ENCODE results near the gene ME3. TPM values are rescaled to one million over a fixed set of nuclear protein-coding genes. Genes with fewer than 3 reads are reported as not detected.

The ME3 gene
- 1.8 TPM for total RNA-seq

DNA sequence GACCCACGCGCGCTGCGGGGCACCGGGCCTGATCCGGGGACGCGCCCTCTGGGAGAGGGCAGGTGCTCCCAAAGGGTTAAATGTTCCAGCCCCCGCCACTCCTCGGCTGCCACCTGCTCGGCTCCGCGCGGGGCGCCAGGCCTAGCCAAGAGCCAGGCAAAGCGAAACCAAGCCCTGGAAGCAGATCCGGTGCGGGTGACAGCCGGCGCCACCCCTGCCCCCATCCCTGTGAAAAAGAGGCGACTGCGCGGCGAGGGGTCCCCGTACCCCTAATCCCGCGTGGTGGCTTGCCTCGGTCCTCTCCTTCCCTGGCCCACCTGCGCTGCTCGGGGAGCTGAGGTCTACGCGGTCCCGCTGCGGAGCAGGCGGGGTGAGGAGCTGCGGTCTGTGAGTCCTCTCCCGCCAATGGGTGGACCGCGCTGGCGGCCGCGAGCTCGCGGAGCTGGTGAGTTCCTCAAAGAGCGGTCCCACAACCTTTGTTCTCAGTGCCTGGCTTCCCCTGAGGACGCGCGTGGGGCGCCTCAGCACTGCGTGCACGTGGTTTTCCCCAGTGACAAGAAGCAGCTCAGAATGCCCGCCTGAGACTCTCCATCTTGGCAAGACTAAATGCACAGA lies at the start of gene ME3:
ME3 (minus strand) TSS at position 610 of the 615 bp plus-strand sequence.
- ATAC-seq, result peak; percentile 70

DNA sequence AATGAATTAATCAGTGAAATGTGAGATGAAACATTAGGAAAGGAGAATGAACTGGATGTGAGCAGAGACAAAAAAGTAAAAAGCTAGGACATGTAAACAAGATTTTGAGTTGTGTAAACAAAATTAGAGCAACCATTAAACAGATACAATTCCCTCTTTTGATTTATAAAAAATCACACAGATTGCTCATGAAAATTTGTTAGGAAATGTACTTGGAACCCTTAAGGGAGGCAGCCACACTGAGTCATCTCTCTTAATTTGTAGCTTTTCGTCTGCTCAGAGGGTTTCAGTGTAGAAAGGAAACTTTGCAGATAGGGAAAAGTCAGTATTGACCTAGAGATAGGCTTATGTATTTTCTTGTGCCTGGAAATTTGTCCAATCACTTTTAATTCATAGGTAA lies 49.6 kb upstream of the ME3 start:
- no peak for ATAC-seq

- no peak for ATAC-seq
These were observed 48.1 kb upstream of the ME3 start for GRCh38 chr11:86720546-86720945.

DNA sequence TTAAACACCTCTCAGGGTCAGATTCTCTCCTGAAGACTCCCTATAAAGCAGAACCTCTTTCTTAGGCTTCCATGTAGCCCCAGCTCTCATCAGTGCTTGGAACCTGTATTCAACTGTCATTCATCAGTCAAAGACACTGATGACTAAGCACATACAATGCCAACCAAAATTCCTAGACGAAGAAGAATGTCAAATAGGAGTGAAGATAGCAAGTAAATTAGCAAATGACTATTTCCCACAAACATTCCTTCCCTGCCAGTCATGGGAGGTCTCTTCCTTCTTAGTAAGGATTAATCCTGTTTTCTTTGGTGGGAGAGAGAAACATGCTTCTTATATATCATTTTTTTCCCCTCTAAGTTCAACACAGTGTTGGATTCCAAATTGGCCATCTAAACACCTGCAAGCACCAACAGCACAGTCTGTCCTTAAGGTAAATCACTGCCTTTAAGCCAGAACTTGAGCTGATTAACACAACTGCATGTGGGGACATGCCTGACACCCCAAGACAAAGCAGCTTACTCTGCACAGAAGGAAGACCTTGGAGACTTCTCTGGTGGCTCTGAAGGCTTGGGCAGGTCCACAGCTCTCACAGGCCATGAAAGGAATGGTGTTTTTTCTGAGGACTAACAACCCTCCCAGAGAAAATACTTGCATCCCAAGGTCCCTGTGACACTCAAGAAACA lies 47.5 kb upstream of the ME3 start:
- ATAC-seq, result peak; percentile 90

GRCh38 chr11:86718999-86719398 lies 46.6 kb upstream of the ME3 start:
- no peak for ATAC-seq

- ATAC-seq, result peak; percentile 66
These were observed 46.1 kb upstream of the ME3 start for GRCh38 chr11:86718521-86718920.

GRCh38 chr11:86717817-86718501 lies 45.5 kb upstream of the ME3 start:
- ATAC-seq, result no peak

DNA sequence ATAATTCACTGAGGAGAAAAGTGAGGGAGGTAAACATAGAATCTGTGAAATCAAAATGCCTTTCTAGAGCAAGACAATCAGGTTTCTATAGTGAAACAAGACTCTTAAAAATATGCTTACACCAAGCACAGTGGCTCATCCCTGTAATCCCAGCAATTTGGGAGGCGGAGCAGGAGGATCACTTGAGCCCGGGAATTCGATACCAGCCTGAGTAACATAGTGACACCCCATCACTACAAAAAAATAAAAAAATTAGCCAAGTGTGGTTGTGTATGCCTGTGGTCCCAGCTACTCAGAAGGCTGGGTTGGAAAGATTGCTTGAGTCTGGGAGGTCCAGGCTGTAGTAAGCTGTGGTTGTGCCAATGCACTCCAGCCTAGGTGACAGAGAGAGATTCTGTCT lies 43.2 kb upstream of the ME3 start:
- no peak for ATAC-seq

DNA sequence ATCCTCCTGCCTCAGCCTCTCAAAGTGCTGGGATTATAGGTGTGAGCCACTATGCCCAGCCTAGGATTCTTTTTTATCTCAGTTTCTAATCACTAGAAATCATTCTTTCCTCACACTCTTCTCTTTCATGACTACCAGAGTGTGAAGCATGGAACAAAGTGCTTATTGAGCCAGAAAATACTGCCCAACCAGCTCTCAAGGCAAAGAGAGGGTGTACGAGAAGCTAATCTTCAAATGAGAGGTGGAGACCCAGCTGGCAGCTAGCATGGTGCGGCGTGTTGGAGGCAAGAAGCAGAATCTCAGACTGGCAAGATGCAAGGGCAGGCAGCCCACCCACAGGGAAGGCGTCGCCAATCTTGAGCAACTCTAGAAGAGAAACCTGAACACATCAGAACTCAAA lies 41.1 kb upstream of the ME3 start:
- ATAC-seq, result no peak

DNA sequence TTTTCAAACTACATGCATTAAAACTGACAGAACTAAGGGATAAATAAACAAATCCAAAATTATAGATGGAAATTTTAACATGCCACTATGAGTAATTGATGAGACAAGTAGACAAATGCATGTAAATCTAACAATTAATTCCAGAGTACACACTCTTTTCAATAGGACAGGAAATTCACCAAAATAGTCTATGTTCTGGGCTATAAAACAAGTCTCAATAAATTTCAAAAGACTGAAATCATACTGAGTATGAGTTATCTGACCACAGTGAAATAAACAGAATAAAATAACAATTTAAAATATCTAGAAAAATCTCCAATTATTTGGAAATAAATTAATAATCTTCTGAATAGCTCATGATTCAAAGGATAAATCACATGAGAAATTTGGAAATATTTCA lies 38.5 kb upstream of the ME3 start:
- ATAC-seq, result no peak

GRCh38 chr11:86708669-86709068 lies 36.3 kb upstream of the ME3 start:
- ATAC-seq, result no peak

DNA sequence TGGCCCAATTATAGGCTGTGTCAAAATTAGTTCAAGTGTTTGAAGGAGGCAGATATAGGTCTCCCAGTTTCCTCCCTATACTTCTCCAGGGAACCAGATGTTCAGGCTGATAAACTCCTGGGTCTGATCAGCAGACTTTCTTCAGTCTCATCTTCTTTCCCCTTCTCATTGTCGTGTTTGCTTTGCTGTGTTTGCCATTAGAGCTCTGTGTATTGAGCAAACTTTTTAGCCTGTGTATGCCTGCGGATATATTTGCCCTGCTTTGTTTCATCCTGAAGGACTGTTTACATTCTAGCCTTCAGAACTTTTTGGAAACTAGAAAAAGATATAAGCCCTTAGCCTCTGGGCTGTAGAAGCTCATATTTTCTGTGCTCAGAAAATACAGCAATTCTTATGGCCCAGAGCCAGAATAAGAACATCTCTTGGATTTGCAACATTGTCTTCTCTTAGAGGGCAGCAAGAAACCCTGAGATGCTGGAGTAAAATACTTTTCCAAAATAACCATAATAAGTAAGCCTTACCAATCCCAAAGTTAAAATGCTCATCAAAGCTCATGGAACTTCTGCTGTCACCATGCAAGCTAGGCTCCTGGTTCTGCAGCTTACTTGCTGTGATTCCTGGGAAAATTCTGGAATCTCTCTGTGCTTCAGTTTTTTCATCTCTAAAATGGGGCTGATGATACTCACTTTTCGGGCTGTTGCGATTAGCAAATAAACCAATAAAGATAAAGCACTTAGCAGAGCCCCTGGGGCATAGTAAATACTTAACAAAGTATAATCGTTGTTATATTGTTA lies 34.1 kb upstream of the ME3 start:
- ATAC-seq, result no peak

DNA sequence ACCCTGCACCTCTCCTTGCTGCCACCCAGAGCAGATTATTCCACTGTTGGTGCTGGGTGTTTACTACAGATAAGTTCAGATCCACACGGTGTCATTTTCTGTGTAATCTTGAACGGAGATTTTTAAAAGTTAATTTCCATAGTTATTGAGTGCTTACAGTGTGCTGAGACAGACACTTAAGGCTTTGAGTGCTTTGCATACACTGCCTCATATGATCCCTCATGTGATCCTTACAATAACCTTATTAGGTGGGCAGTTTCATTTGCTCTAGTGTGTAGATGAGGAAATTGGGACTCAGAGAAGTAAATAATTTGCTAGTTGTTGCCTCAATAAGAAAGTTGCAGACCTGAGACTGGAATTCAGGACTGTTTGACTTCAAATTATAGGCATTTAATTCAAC lies 32.3 kb upstream of the ME3 start:
- no peak for ATAC-seq

GRCh38 chr11:86703987-86704386 lies 31.6 kb upstream of the ME3 start:
- ATAC-seq, result no peak

GRCh38 chr11:86702220-86702983 lies 30.0 kb upstream of the ME3 start:
- ATAC-seq, result no peak

DNA sequence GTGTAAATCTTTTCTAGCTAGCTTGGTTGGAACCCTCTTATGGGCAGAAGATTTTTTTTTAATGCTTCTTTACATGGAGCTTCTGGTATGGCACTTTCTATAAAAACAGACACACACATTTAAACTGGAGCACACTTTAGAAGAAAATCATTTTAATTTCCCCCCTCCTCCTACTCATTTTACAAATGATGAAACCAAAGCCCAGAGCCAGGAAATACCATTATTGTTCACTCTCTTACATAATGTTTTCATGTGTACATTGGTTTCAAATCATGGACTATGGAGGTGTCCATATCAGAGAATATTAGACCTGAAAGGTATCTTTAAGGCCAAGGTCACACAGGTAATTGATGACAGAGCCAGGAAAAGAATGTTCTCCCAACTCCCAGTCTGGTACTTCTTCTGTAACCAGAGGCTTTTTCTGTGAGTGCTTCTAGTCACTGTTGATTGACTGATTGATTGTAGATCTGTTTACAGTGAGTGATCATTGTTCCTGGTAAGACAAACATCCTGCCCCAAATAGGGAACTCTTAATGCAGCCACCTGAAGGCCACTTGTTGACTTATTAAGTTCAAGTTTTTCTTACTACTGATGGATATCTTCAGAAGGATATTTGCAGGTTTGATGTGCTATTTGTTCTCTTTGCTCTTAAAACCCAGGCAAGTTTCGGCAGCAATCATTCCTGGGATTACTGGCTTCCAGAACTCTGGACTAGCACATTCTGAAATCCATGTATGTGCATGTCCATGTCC lies 26.8 kb upstream of the ME3 start:
- ATAC-seq, result no peak

- no peak for ATAC-seq
These were observed 26.2 kb upstream of the ME3 start for GRCh38 chr11:86698639-86699038.

GRCh38 chr11:86696451-86696850 lies 24.0 kb upstream of the ME3 start:
- no peak for ATAC-seq

GRCh38 chr11:86696004-86696403 lies 23.6 kb upstream of the ME3 start:
- peak; percentile 75 for ATAC-seq

GRCh38 chr11:86695373-86695772 lies 23.0 kb upstream of the ME3 start:
- no peak for ATAC-seq

- ATAC-seq, result no peak
These were observed 21.1 kb upstream of the ME3 start for GRCh38 chr11:86693518-86693917.

- ATAC-seq, result no peak
These were observed 20.3 kb upstream of the ME3 start for GRCh38 chr11:86692746-86693145.
